HT-29 (cell line): ENCODE results near the gene AGO4. TPM values are rescaled to one million over a fixed set of nuclear protein-coding genes. Genes with fewer than 3 reads are reported as not detected.
"Not testable (repeated sequence)": the region's sequence is repeated elsewhere in the genome, so short reads cannot be mapped to it uniquely, and the experiment has no call there.

ENCODE experiments used
- DNase-seq: peaks from one replicate; pipeline ENCODE4 v3.0.0-alpha.2; 2015; ENCODE audit warnings: low spot score
- total RNA-seq: library from RNA; depleted of rRNA; stranded (reverse); fragments of >200 nt; shearing (Covaris generic); gene quantifications from 2 replicates; pipeline ENCODE4 v1.2.3, GENCODE V29; 2014

Gene AGO4
- total RNA-seq, 1 experiment from 2014 or later = 2.8 TPM

DNA sequence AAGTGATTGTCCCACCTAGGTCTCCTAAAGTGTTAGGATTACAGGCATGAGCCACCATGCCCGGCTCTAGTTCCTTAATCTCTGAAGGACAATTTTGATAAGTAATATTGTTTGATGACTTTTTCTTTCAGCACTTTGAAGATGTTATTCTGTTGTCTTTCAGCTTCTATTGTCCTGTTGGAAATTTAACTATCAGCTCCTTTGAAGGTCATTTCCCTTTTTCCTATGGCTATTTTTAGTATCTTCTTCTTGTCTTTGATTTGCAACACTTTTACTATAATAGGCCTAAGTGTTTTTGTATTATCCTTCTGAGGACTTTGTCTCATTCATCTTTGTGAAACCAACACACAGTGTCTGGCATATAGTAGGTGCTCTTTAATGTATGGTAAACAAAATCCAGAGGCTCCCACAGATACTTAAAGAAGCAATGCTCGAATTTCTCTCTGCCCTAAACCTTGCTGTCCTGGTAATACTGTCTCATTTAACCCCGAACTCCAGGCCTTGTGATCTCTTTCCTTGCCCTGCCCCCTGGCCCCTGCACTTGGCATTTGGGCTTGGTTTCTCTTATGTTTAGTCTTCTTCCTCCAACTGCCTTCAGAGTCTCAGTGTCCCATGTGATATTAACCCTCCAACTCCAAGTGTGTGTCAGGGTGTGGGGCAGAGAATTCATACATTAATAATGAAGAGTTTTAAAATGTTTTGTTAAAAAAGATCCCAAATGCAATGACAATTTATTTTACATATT is 56.2 kb downstream of the AGO4 start:
- no peak for DNase-seq

DNA sequence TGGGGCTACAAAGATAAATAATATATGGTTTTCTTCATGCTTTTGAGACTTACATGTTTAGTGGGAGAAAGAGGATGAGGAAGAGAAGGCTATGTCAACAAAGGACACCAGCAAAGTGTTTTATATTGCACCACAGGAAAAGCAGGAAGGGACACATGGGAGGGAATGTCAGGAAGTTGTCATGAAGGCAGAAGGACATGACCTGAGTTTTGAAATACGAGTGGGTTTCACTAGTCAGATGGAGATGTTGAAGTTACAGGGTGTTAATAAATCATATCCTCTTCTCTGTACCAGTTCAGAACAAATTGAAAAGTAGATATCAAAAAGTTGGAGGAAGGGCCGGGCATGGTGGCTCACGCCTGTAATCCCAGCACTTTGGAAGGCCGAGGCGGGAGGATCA is 57.0 kb downstream of the AGO4 start:
- DNase-seq = no peak

DNA sequence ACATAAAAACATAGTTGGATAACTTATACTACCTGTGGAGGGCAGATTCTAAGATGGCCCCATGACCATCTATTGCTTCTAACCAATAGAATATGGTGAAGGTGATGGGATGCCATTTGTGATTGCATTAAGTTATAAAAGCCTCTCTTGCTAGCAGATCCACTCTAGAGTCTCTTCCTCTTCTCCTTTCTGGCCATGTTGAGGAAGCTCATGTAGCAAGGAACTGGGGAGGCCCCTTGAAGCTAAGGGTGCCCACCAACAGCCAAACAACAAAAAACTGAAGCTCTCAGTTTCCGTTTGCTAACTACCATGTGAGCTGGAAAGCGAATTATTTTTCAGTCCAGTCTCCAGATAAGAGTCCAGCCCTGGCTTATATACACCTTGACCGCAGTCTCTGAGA is 59.2 kb downstream of the AGO4 start:
- DNase-seq = no peak

- DNase-seq = not testable (repeated sequence)
Observed at GRCh38 chr1:35869245-35869950, 61.6 kb downstream of the AGO4 start.

GRCh38 chr1:35870651-35871309 is 63.0 kb downstream of the AGO4 start:
- DNase-seq = no peak

GRCh38 chr1:35873243-35873750 is 65.5 kb downstream of the AGO4 start:
- DNase-seq = no peak

DNA sequence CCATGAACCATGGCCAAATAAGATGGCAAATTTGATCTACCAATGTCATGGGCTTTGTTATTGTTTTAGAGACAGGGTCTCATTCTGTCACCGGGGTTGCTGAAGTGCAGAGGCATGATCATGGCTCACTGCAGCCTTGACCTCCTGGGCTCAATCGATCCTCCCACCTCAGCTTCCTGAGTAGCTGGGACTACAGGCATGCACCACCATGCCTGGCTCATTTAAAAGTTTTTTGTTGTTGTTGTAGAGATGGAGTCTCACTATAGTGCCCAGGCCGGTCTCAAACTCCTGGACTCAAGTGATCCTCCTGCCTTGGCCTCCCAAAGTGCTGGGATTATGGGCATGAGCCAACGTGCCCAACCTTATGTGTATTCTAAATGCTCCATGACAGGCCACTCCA is 66.3 kb downstream of the AGO4 start:
- not testable (repeated sequence) for DNase-seq

GRCh38 chr1:35876988-35877387 is 69.2 kb downstream of the AGO4 start:
- peak; percentile 12 for DNase-seq

DNA sequence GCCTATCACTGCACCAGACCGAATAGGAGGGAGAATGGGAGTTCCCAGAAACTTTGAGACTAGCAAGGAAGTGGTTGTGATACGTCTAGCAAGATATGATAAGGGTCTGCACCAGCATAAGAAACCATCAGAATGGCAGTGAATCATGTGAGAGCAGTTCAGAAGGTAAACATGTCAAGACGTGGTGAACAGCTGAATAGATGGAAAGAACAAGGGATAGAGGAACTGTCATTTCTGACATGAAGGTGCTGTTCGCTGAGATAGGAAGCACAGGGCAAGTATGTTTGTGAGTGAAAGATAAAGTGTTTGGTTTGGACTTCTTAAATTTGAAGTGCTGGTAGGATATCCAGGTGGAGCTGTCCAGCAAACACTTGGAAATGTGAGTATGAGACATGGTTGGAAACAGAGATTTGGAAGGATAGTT is 74.0 kb downstream of the AGO4 start:
- no peak for DNase-seq

DNA sequence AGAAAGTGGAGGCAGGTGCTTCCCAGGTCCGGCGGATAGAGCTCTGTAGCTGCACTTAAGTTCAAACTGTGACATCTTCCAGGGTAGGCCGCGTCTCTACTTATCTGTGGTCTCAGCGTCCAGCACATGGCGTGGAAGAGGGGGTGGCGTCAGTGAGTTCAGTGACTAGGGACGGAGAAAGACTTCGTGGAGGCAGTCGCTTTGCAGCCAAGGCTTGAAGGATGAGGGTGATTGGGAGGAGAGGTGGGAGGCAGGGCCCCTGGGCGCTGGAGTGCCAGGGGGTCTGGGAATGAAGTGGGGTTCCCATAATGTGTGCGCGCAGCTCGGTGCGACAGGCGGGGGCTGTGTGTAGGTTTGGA is 74.7 kb downstream of the AGO4 start:
- no peak for DNase-seq

DNA sequence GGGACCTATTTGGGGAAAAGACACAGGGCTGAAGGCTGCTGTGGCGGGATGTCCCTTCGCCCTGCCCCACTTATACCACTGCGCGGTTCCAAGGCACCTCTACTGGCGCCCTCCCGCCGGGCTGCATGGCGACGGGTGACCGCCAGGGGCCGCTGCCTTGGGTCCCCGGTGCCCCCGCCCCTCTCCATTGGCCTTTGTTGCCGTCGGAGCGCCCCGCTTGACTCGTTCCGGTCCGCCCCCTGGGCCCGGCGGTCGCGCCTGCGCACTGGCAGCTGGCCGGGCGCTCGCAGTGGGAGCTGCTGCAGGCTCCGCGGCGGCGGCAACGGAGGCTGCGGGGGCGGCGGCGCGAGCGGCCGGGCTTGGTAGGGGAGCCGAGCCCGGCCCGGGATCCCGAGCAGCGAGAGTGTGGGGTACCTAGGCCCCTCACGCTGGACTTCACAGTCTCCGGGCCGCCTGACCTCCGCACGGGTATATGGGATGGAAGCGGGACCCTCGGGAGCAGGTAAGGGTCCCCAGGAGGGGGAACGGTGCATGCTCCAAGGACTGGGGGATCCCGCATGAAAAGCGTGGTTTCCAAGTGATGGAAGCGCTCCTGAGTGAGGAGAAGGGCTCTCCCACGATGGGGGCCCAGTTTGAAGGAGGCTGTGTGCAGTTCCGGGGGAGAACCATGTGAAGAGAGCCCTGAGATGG is 75.3 kb downstream of the AGO4 start, which contains the start of gene AGO1:
TSS of gene AGO1 (plus strand) at position 265 of the 690 bp plus-strand sequence. CDS start at position 478, 213 bp downstream.
- DNase-seq = peak; percentile 94

GRCh38 chr1:35883635-35884101 is 75.9 kb downstream of the AGO4 start:
- no peak for DNase-seq

- no peak for DNase-seq
Observed at GRCh38 chr1:35884934-35885333, 77.1 kb downstream of the AGO4 start.

DNA sequence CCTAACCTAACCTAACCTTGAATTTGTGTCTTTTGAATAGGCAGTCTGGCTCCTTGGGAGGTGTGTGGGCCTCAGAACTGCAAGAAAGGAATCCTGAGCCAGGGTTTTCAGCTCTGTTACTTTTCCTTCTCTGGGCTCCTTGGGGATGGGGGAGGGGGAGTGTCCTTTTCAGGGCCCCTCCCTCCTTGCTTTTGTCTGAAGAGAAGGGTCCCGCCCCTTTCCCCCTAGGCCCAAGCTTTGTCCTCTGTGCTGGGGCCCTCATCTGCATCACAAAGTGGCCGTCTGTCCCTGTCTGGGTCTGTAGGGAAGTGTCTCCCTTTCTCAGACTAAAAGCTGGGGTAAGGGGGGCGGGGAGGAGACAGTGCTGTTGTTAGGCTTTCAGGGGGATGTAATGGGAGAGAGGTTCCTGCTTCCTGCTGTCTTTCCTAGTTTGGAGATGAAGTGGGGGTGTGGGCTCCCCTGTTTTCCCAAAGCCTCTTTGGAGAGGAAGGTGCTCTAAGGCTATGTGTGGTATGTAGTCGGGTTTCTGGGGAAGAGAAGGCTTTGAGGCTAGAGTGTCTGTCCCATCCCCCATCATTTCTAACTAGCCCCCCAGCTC is 78.2 kb downstream of the AGO4 start:
- DNase-seq = no peak

- DNase-seq = no peak
Observed at GRCh38 chr1:35886577-35887431, 79.0 kb downstream of the AGO4 start.

DNA sequence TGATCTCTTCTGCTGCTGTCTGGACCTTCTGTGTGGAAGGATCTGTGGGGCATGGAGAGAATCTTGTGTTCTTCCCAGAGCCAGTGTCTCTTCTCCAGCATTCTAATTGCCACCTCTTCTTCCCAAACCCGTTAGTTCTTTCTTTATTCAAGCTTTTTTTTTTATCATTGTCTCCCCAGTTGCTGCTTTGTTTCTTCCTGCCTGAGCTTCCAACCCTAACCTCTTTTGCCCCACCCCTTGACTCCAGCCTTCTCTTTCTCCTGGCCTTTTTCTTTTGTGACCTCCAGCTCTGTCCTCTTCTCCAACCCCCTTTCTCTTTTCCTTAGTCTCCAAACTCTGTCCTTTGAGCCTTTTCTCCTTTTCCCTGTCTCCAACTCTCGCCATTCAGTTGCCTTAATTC is 79.7 kb downstream of the AGO4 start:
- no peak for DNase-seq

GRCh38 chr1:35888255-35888654 is 80.4 kb downstream of the AGO4 start:
- DNase-seq = no peak

- DNase-seq = not testable (repeated sequence)
Observed at GRCh38 chr1:35888981-35889380, 81.2 kb downstream of the AGO4 start.

DNA sequence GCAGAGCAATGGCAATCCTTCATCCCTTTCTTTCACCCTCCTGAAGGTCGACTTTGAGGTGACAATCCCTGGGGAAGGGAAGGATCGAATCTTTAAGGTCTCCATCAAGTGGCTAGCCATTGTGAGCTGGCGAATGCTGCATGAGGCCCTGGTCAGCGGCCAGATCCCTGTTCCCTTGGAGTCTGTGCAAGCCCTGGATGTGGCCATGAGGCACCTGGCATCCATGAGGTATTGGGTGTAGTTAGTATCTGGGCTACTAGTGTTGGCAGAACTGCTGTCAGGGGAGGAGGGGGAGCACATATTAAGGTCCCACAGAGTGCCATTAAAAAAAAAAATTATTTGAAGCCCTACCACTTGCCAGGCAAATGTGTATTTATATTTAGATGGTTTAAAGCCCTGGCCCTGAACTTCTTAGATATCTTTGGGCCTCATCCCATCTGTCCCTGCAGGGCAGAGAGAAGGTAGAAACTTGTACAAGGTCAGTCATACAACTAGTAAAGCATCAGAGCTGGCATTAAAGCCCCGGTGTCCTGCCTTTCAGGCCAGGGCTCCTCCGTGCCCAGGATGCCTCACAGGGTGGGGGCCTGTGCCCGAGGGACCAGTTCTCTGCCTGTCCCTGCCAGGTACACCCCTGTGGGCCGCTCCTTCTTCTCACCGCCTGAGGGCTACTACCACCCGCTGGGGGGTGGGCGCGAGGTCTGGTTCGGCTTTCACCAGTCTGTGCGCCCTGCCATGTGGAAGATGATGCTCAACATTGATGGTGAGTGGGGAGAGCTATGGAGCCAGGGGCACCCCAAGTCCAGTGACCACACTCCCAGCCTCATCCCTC is 85.4 kb downstream of the AGO4 start:
- DNase-seq = no peak
